HEK293 (cell line): Measurements from ENCODE around the gene VPS37C.

Experiments
- CTCF ChIA-PET: fragments of 350-600 bp; formaldehyde crosslinking; extraction: SDS; loops from one replicate; lab custom pipeline; 2021; ENCODE audit warnings: antibody characterized with exemption; lab: Yijun Ruan, JAX
- POLR2A ChIA-PET: fragments of 300-600 bp; formaldehyde crosslinking; extraction: SDS; loops from one replicate; lab custom pipeline; 2020; ENCODE audit warnings: antibody characterized with exemption, inconsistent platforms; lab: Yijun Ruan, JAX
- H3K27ac ChIP-seq: fragments of 200-500 bp; sonication (Bioruptor generic); 2 replicates; pipeline ENCODE4 v1.5.1; 2014; ENCODE audit warnings: low read depth, low read length, control low read depth, inconsistent platforms; ENCODE audit errors: extremely low read depth
- H3K36me3 ChIP-seq, 2 experiments: fragments of 200-500 bp in 1 of 2; sonication (Bioruptor generic) in 1 of 2; 1 replicate in 1 of 2; 2 replicates in 1 of 2; pipeline ENCODE4 v1.5.1; 2014 to 2017; ENCODE audit warnings: inconsistent platforms in 2 of 2, low read length in 2 of 2; ENCODE audit not compliant: control insufficient read depth in 2 of 2, insufficient read depth in 1 of 2
- H3K4me1 ChIP-seq: fragments of 200-500 bp; sonication (Bioruptor generic); 2 replicates; pipeline ENCODE4 v1.5.1; 2014; ENCODE audit warnings: mild to moderate bottlenecking, low read length, inconsistent platforms; ENCODE audit not compliant: control insufficient read depth, insufficient read depth
- H3K4me3 ChIP-seq: 2 replicates; pipeline ENCODE4 v1.5.1; 2011; ENCODE audit warnings: low read depth, mild to moderate bottlenecking, control low read depth, low read length, moderate library complexity
- H3K9me3 ChIP-seq: fragments of 200-500 bp; sonication (Bioruptor generic); 2 replicates; pipeline ENCODE4 v1.5.1; 2014; ENCODE audit warnings: low read depth, low read length, inconsistent platforms; ENCODE audit not compliant: control insufficient read depth, insufficient read depth
- CTCF ChIP-seq: fragments of 450-650 bp; formaldehyde crosslinking; IDR thresholded peaks from 2 replicates; pipeline ENCODE4 v1.5.1; 2016; ENCODE audit warnings: missing biosample characterization, missing genetic modification characterization
- KLF10 ChIP-seq: fragments of 450-650 bp; IDR thresholded peaks from 2 replicates; pipeline ENCODE4 v1.5.1; 2018; ENCODE audit warnings: missing biosample characterization, mild to moderate bottlenecking, missing genetic modification characterization
- KLF9 ChIP-seq: fragments of 450-650 bp; formaldehyde crosslinking; IDR thresholded peaks from 2 replicates; pipeline ENCODE4 v1.5.1; 2016; ENCODE audit warnings: missing biosample characterization, missing genetic modification characterization, low read depth
- PRDM1 ChIP-seq: fragments of 450-650 bp; formaldehyde crosslinking; IDR thresholded peaks from 2 replicates; pipeline ENCODE4; 2016; ENCODE audit warnings: missing biosample characterization, missing genetic modification characterization
- RBAK ChIP-seq: fragments of 450-650 bp; formaldehyde crosslinking; IDR thresholded peaks from 2 replicates; pipeline ENCODE4 v1.5.1; 2016; ENCODE audit warnings: missing biosample characterization, missing genetic modification characterization
- YY1 ChIP-seq: fragments of 450-650 bp; formaldehyde crosslinking; IDR thresholded peaks from 2 replicates; pipeline ENCODE4 v1.5.1; 2018; ENCODE audit warnings: missing biosample characterization, missing genetic modification characterization
- ZBTB17 ChIP-seq: fragments of 450-650 bp; formaldehyde crosslinking; IDR thresholded peaks from 2 replicates; pipeline ENCODE4 v1.5.1; 2016; ENCODE audit warnings: missing biosample characterization, missing genetic modification characterization
- ZBTB7A ChIP-seq: fragments of 450-650 bp; formaldehyde crosslinking; IDR thresholded peaks from 2 replicates; pipeline ENCODE4 v1.5.1; 2016; ENCODE audit warnings: low read depth, missing biosample characterization, missing genetic modification characterization
- ZNF138 ChIP-seq: fragments of 450-650 bp; formaldehyde crosslinking; IDR thresholded peaks from 2 replicates; pipeline ENCODE4 v1.5.1; 2016; ENCODE audit warnings: missing biosample characterization, missing genetic modification characterization, borderline replicate concordance
- ZNF18 ChIP-seq: fragments of 450-650 bp; formaldehyde crosslinking; IDR thresholded peaks from 2 replicates; pipeline ENCODE4 v1.5.1; 2016; ENCODE audit warnings: missing biosample characterization, missing genetic modification characterization
- ZNF2 ChIP-seq: fragments of 450-650 bp; formaldehyde crosslinking; IDR thresholded peaks from 2 replicates; pipeline ENCODE4 v1.5.1; 2016; ENCODE audit warnings: missing biosample characterization, missing genetic modification characterization
- ZNF26 ChIP-seq: fragments of 450-650 bp; formaldehyde crosslinking; IDR thresholded peaks from 2 replicates; pipeline ENCODE4 v1.5.1; 2016; ENCODE audit warnings: missing biosample characterization, missing genetic modification characterization
- ZNF280C ChIP-seq: fragments of 450-650 bp; formaldehyde crosslinking; IDR thresholded peaks from 2 replicates; pipeline ENCODE4 v1.5.1; 2016; ENCODE audit warnings: missing biosample characterization, missing genetic modification characterization
- ZNF350 ChIP-seq: fragments of 450-650 bp; formaldehyde crosslinking; IDR thresholded peaks from 2 replicates; pipeline ENCODE4 v1.5.0; 2017; ENCODE audit warnings: missing biosample characterization, mild to moderate bottlenecking, missing genetic modification characterization
- ZNF354C ChIP-seq: fragments of 450-650 bp; formaldehyde crosslinking; IDR thresholded peaks from 2 replicates; pipeline ENCODE4 v1.5.1; 2016; ENCODE audit warnings: missing biosample characterization, missing genetic modification characterization, low read depth, borderline replicate concordance
- ZNF37A ChIP-seq: fragments of 450-650 bp; IDR thresholded peaks from 2 replicates; pipeline ENCODE4 v1.5.1; 2018; ENCODE audit warnings: missing biosample characterization, missing genetic modification characterization
- ZNF423 ChIP-seq: fragments of 450-650 bp; formaldehyde crosslinking; IDR thresholded peaks from 2 replicates; pipeline ENCODE4 v1.5.1; 2016; ENCODE audit warnings: missing biosample characterization, missing genetic modification characterization
- ZNF626 ChIP-seq: fragments of 450-650 bp; sonication (Bioruptor Pico); formaldehyde crosslinking; IDR thresholded peaks from 2 replicates; pipeline ENCODE4 v1.5.1; 2018; ENCODE audit warnings: missing biosample characterization, missing genetic modification characterization, inconsistent platforms
- ZNF629 ChIP-seq: fragments of 450-650 bp; formaldehyde crosslinking; IDR thresholded peaks from 2 replicates; pipeline ENCODE4 v1.5.1; 2017; ENCODE audit warnings: missing biosample characterization, missing genetic modification characterization
- ZNF639 ChIP-seq: fragments of 450-650 bp; formaldehyde crosslinking; IDR thresholded peaks from 2 replicates; pipeline ENCODE4 v1.5.1; 2016; ENCODE audit warnings: missing biosample characterization, missing genetic modification characterization
- ZNF670 ChIP-seq: fragments of 450-650 bp; formaldehyde crosslinking; IDR thresholded peaks from 2 replicates; pipeline ENCODE4 v1.5.1; 2016; ENCODE audit warnings: missing biosample characterization, missing genetic modification characterization, low read depth
- ZNF76 ChIP-seq: fragments of 450-650 bp; formaldehyde crosslinking; IDR thresholded peaks from 2 replicates; pipeline ENCODE4; 2016; ENCODE audit warnings: low read depth, missing biosample characterization, missing genetic modification characterization, borderline replicate concordance
- ZNF768 ChIP-seq: fragments of 450-650 bp; formaldehyde crosslinking; IDR thresholded peaks from 2 replicates; pipeline ENCODE4 v1.5.1; 2018; ENCODE audit warnings: missing biosample characterization, mild to moderate bottlenecking, missing genetic modification characterization
- ZSCAN16 ChIP-seq: fragments of 450-650 bp; formaldehyde crosslinking; IDR thresholded peaks from 2 replicates; pipeline ENCODE4 v1.5.1; 2016; ENCODE audit warnings: missing biosample characterization, missing genetic modification characterization

The VPS37C gene

GRCh38 chr11:61108847-61109585, 52.2 kb downstream of the VPS37C start:
- Histone ChIP-seq H3K27ac (no peak overlapping the region), H3K4me1 (no peaks in the 10 kb centered on the region), H3K4me3 (no peak overlapping the region), H3K9me3 (no peaks in the 10 kb centered on the region), H3K36me3 (no peaks in the 10 kb centered on the region)
- CTCF ChIA-PET = no interaction called here
- TF ChIP-seq ZNF280C (tag by site-specific recombination) (no peak), RBAK (tag by site-specific recombination) (no peak), ZNF354C (tag by site-specific recombination) (no peak), ZNF629 (tag by site-specific recombination) (no peak), ZNF670 (tag by site-specific recombination) (no peak), ZNF26 (tag by site-specific recombination) (no peak), ZNF639 (tag by site-specific recombination) (no peak), KLF10 (tag by site-specific recombination) (no peak), ZNF423 (no peak), CTCF (no peak), ZNF350 (tag by site-specific recombination) (no peak), PRDM1 (tag by site-specific recombination) (no peak), ZBTB17 (tag by site-specific recombination) (no peak), ZNF76 (no peak), ZBTB7A (tag by site-specific recombination) (no peak), ZNF2 (tag by site-specific recombination) (no peak), ZNF626 (tag by site-specific recombination) (no peak), KLF9 (tag by site-specific recombination) (no peak), ZNF138 (tag by site-specific recombination) (no peak)
- POLR2A ChIA-PET = no interaction called here

- no peak overlapping the region for H3K4me3 ChIP-seq
- H3K4me1 ChIP-seq = no peaks in the 10 kb centered on the region
- CTCF ChIA-PET = interaction anchor here (1.9 kb wide), 1 partner anchor 22 kb away, joined by 6 read pairs; no protein-coding TSS in a partner anchor
- TF ChIP-seq ZSCAN16 (tag by site-specific recombination) = no peak
- TF ChIP-seq YY1 (tag by site-specific recombination) = no peak
- no peak for TF ChIP-seq ZNF18 (tag by site-specific recombination)
- no peak for TF ChIP-seq ZNF37A (tag by site-specific recombination)
- no peak for TF ChIP-seq ZNF2 (tag by site-specific recombination)
- 0 out of 2 replicates have a peak, but pooled peaks have one; percentile 32 for TF ChIP-seq ZNF768 (tag by site-specific recombination)
- POLR2A ChIA-PET = no interaction called here
- no peaks in the 10 kb centered on the region for H3K36me3 ChIP-seq
- no peak overlapping the region for H3K27ac ChIP-seq
- no peaks in the 10 kb centered on the region for H3K9me3 ChIP-seq
Measured at GRCh38 chr11:61107888-61108287, 53.3 kb downstream of the VPS37C start.
